A549 (cell line): ENCODE measurements around the gene ESR2.

Experiments
- CBX2 ChIP-seq: fragments of 200-600 bp; sonication (generic); IDR thresholded peaks from 2 replicates; pipeline ENCODE4 v1.6.1; 2016; ENCODE audit warnings: low read depth, mild to moderate bottlenecking, borderline replicate concordance
- GATA3 ChIP-seq: IDR thresholded peaks from 2 replicates; pipeline ENCODE4 v1.6.1; 2012; ENCODE audit warnings: borderline replicate concordance
- HOXB13 ChIP-seq: fragments of 250-450 bp; sonication (Bioruptor Pico); IDR thresholded peaks from 2 replicates; pipeline ENCODE4 v1.5.0; 2020; ENCODE audit warnings: low read depth, mild to moderate bottlenecking, moderate library complexity
- JUN ChIP-seq, 2 experiments: fragments of >200 bp; sonication (Bioruptor Twin); formaldehyde crosslinking; IDR thresholded peaks; 2 replicates in 1 of 2; 3 replicates in 1 of 2; pipeline ENCODE4 v1.6.1; 2016 to 2017
- JUNB ChIP-seq: fragments of >200 bp; sonication (Bioruptor Twin); formaldehyde crosslinking; IDR thresholded peaks from 2 replicates; pipeline ENCODE4 v1.6.1; 2016
- MYC ChIP-seq: IDR thresholded peaks from 2 replicates; pipeline ENCODE4 v1.6.1; 2012; ENCODE audit warnings: mild to moderate bottlenecking, inconsistent platforms, low read length, improper control_type of control experiment, borderline replicate concordance
- NFE2L2 ChIP-seq: fragments of 150-350 bp; conservative IDR thresholded peaks from 2 replicates; pipeline ENCODE4 v1.6.1; 2014; ENCODE audit warnings: low read length
- NR3C1 ChIP-seq: fragments of >200 bp; sonication (Bioruptor Twin); formaldehyde crosslinking; IDR thresholded peaks from 3 replicates; pipeline ENCODE4 v1.6.1; 2017
- POLR2A ChIP-seq: IDR thresholded peaks from 2 replicates; pipeline ENCODE4 v1.6.1; 2012; ENCODE audit warnings: mild to moderate bottlenecking, low read length
- ZFP36 ChIP-seq: fragments of 450-650 bp; IDR thresholded peaks from 2 replicates; pipeline ENCODE4 v1.6.1; 2014; ENCODE audit warnings: borderline replicate concordance; ENCODE audit not compliant: partially characterized antibody
- ZSCAN20 ChIP-seq: fragments of 250-450 bp; sonication (Bioruptor Pico); IDR thresholded peaks from 2 replicates; pipeline ENCODE4 v1.8.0; 2022; ENCODE audit warnings: mild to moderate bottlenecking, moderate library complexity
- TF ChIP-seq, protein P1 (sequence below): fragments of >200 bp; sonication (Bioruptor Twin); formaldehyde crosslinking; IDR thresholded peaks from 3 replicates; pipeline ENCODE4 v1.5.1; 2016
- TF ChIP-seq, protein P2 (sequence below): IDR thresholded peaks from 2 replicates; pipeline ENCODE4 v1.6.1; 2012
- TF ChIP-seq, protein P3 (sequence below): IDR thresholded peaks from 2 replicates; pipeline ENCODE4 v1.6.1; 2012

DNA sequence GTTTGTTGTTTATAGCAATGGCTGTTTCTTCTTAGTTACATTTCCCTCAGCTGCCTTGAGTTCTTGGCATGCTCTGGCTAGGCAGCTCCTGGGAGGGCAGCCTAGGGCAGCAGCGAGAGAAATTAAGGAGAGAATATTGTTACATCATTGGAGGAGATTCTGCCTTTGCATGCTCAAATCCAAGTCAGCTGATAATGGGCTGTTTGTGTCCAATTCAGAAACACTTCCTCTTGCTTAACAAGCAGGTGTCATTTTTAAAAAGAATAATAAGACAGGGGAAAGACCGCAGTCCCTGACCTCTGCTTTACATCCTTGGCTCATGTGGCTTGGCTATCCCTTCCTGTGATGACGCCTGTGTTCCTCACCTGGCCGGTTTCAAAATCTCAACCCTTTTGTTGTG lies 76.9 kb downstream of the ESR2 start:
- TF ChIP-seq JUN (IDR thresholded peaks at IDR 0.05) = no peak
- TF ChIP-seq, protein P1, sequence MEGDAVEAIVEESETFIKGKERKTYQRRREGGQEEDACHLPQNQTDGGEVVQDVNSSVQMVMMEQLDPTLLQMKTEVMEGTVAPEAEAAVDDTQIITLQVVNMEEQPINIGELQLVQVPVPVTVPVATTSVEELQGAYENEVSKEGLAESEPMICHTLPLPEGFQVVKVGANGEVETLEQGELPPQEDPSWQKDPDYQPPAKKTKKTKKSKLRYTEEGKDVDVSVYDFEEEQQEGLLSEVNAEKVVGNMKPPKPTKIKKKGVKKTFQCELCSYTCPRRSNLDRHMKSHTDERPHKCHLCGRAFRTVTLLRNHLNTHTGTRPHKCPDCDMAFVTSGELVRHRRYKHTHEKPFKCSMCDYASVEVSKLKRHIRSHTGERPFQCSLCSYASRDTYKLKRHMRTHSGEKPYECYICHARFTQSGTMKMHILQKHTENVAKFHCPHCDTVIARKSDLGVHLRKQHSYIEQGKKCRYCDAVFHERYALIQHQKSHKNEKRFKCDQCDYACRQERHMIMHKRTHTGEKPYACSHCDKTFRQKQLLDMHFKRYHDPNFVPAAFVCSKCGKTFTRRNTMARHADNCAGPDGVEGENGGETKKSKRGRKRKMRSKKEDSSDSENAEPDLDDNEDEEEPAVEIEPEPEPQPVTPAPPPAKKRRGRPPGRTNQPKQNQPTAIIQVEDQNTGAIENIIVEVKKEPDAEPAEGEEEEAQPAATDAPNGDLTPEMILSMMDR = no peak
- no peak for TF ChIP-seq ZFP36
- TF ChIP-seq HOXB13 = no peak
- TF ChIP-seq POLR2A = no peak
- TF ChIP-seq, protein P2, sequence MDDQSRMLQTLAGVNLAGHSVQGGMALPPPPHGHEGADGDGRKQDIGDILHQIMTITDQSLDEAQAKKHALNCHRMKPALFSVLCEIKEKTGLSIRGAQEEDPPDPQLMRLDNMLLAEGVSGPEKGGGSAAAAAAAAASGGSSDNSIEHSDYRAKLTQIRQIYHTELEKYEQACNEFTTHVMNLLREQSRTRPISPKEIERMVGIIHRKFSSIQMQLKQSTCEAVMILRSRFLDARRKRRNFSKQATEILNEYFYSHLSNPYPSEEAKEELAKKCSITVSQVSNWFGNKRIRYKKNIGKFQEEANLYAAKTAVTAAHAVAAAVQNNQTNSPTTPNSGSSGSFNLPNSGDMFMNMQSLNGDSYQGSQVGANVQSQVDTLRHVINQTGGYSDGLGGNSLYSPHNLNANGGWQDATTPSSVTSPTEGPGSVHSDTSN = no peak
- no peak for TF ChIP-seq NR3C1
- no peak for TF ChIP-seq JUNB
- TF ChIP-seq GATA3 = no peak
- TF ChIP-seq CBX2 = no peak
- TF ChIP-seq ZSCAN20 (CRISPR knock-in tag) = no peak
- TF ChIP-seq MYC = no peak
- TF ChIP-seq NFE2L2 = no peak
- TF ChIP-seq, protein P3, sequence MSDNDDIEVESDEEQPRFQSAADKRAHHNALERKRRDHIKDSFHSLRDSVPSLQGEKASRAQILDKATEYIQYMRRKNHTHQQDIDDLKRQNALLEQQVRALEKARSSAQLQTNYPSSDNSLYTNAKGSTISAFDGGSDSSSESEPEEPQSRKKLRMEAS = no peak
